Breast epithelium (tissue), 3 donors: Measurements from ENCODE around the gene EMCN.

Experiments used
- CTCF ChIP-seq, 3 donors: fragments of 450-650 bp; IDR thresholded peaks; one replicate each; pipeline ENCODE4 v1.5.1; 2016 to 2017; ENCODE audit warnings: antibody characterized with exemption in 3 of 3, mild to moderate bottlenecking in 3 of 3, moderate library complexity in 3 of 3
- POLR2A ChIP-seq: fragments of 450-650 bp; IDR thresholded peaks from one replicate; pipeline ENCODE4 v1.6.1; 2016; ENCODE audit warnings: antibody characterized with exemption, mild to moderate bottlenecking, moderate library complexity
- POLR2AphosphoS5 ChIP-seq, 3 donors: sonication (generic); formaldehyde crosslinking; IDR thresholded peaks; one replicate each; pipeline ENCODE4 v1.6.1; 2017; ENCODE audit warnings: antibody characterized with exemption in 3 of 3

GRCh38 chr4:100525686-100526085, 7.9 kb upstream of the EMCN start:
- TF ChIP-seq CTCF (IDR thresholded peaks at IDR 0.05) (no peak), POLR2A (no peak), POLR2AphosphoS5 (IDR thresholded peaks at IDR 0.05) (no peak)
